ENCODE results near the gene SBSN. TPM values are rescaled to one million over a fixed set of nuclear protein-coding genes. Genes with fewer than 3 reads are reported as not detected.

Gene SBSN
- total RNA-seq, 1 donor, result not detected

GRCh38 chr19:35509861-35510625 lies 18.1 kb downstream of the SBSN start:
- peak; percentile 54 to 73 (median 67) for DNase-seq (ENCODE audit: low read depth in 2 of 3, low spot score in 2 of 3)

- DNase-seq (ENCODE audit: low read depth in 2 of 3, low spot score in 2 of 3), result peak in 2 of 3 donors; percentile 23 to 27
These were observed 19.0 kb downstream of the SBSN start for GRCh38 chr19:35509018-35509652.

- no peak for DNase-seq (ENCODE audit: low read depth in 2 of 3, low spot score in 2 of 3)
These were observed 20.0 kb downstream of the SBSN start for GRCh38 chr19:35508129-35508528.

GRCh38 chr19:35507561-35507960 lies 20.6 kb downstream of the SBSN start:
- no peak for DNase-seq (ENCODE audit: low read depth in 2 of 3, low spot score in 2 of 3)

GRCh38 chr19:35506011-35506410 lies 22.1 kb downstream of the SBSN start:
- no peak for DNase-seq (ENCODE audit: low read depth in 2 of 3, low spot score in 2 of 3)

- no peak for DNase-seq (ENCODE audit: low read depth in 2 of 3, low spot score in 2 of 3)
These were observed 25.4 kb downstream of the SBSN start for GRCh38 chr19:35502751-35503150.

- DNase-seq (ENCODE audit: low read depth in 2 of 3, low spot score in 2 of 3), result no peak
These were observed 26.4 kb downstream of the SBSN start for GRCh38 chr19:35501684-35502083.

GRCh38 chr19:35500611-35501010 lies 27.5 kb downstream of the SBSN start:
- no peak for DNase-seq (ENCODE audit: low read depth in 2 of 3, low spot score in 2 of 3)

- no peak for DNase-seq (ENCODE audit: low read depth in 2 of 3, low spot score in 2 of 3)
These were observed 29.1 kb downstream of the SBSN start for GRCh38 chr19:35498984-35499527.

GRCh38 chr19:35498220-35498619 lies 29.9 kb downstream of the SBSN start:
- DNase-seq (ENCODE audit: low read depth in 2 of 3, low spot score in 2 of 3), result no peak

- no peak for DNase-seq (ENCODE audit: low read depth in 2 of 3, low spot score in 2 of 3)
These were observed 30.7 kb downstream of the SBSN start for GRCh38 chr19:35497406-35497805.

GRCh38 chr19:35495107-35496064 lies 32.7 kb downstream of the SBSN start:
- peak; percentile 39 to 72 (median 66) for DNase-seq (ENCODE audit: low read depth in 2 of 3, low spot score in 2 of 3)

GRCh38 chr19:35493971-35494370 lies 34.1 kb downstream of the SBSN start:
- no peak for DNase-seq (ENCODE audit: low read depth in 2 of 3, low spot score in 2 of 3)

GRCh38 chr19:35491836-35492360 lies 36.2 kb downstream of the SBSN start:
- DNase-seq (ENCODE audit: low read depth in 2 of 3, low spot score in 2 of 3), result no peak

- no peak for DNase-seq (ENCODE audit: low read depth in 2 of 3, low spot score in 2 of 3)
These were observed 37.7 kb downstream of the SBSN start, which contains the start of gene KRTDAP for GRCh38 chr19:35490364-35490763. KRTDAP (minus strand) TSS chr19:35490464; CDS start chr19:35490442, 22 bp downstream.

- no peak for DNase-seq (ENCODE audit: low read depth in 2 of 3, low spot score in 2 of 3)
These were observed 39.4 kb downstream of the SBSN start for GRCh38 chr19:35488677-35489076.

- DNase-seq (ENCODE audit: low read depth in 2 of 3, low spot score in 2 of 3), result no peak
These were observed 40.4 kb downstream of the SBSN start for GRCh38 chr19:35487656-35488182.

GRCh38 chr19:35486268-35486708 lies 41.8 kb downstream of the SBSN start:
- DNase-seq (ENCODE audit: low read depth in 2 of 3, low spot score in 2 of 3), result no peak

GRCh38 chr19:35484252-35485036 lies 43.7 kb downstream of the SBSN start:
- no peak for DNase-seq (ENCODE audit: low read depth in 2 of 3, low spot score in 2 of 3)
